KMS-11 (cell line): ENCODE measurements around the gene AASDHPPT.

Experiments
- H2AFZ ChIP-seq: fragments of 200-600 bp; sonication (generic); 2 replicates; pipeline ENCODE4 v1.6.1; 2016; ENCODE audit warnings: antibody characterized with exemption, mixed run types, low read depth
- H3K27ac ChIP-seq: fragments of 200-600 bp; sonication (generic); 2 replicates; pipeline ENCODE4 v1.6.1; 2016; ENCODE audit warnings: mild to moderate bottlenecking, mixed run types
- H3K27me3 ChIP-seq: fragments of 200-600 bp; sonication (generic); 2 replicates; pipeline ENCODE4 v1.6.1; 2017; ENCODE audit warnings: mild to moderate bottlenecking, low read depth, mixed run types, moderate library complexity; ENCODE audit not compliant: insufficient read depth
- H3K36me3 ChIP-seq: fragments of 200-600 bp; sonication (generic); 2 replicates; pipeline ENCODE4 v1.6.1; 2017; ENCODE audit warnings: mild to moderate bottlenecking, mixed run types; ENCODE audit not compliant: insufficient read depth
- H3K4me1 ChIP-seq: fragments of 200-600 bp; sonication (generic); 2 replicates; pipeline ENCODE4 v1.6.1; 2016; ENCODE audit warnings: mild to moderate bottlenecking, low read depth, mixed run types; ENCODE audit not compliant: poor library complexity, severe bottlenecking
- H3K4me2 ChIP-seq: fragments of 200-600 bp; sonication (generic); 2 replicates; pipeline ENCODE4 v1.7.0; 2016; ENCODE audit warnings: mild to moderate bottlenecking, mixed run types
- H3K4me3 ChIP-seq: fragments of 200-600 bp; sonication (generic); IDR thresholded peaks from 2 replicates; pipeline ENCODE4 v1.6.1; 2017; ENCODE audit warnings: low read depth, low read length, mixed read lengths; ENCODE audit not compliant: insufficient read depth
- H3K79me2 ChIP-seq: fragments of 200-600 bp; sonication (generic); 2 replicates; pipeline ENCODE4 v1.6.1; 2016; ENCODE audit warnings: low read depth, mixed run types; ENCODE audit not compliant: insufficient read depth
- H3K9ac ChIP-seq: fragments of 200-600 bp; sonication (generic); 2 replicates; pipeline ENCODE4 v1.6.1; 2016; ENCODE audit warnings: mild to moderate bottlenecking, mixed run types
- H4K20me1 ChIP-seq: fragments of 200-600 bp; sonication (generic); 2 replicates; pipeline ENCODE4 v1.6.1; 2016; ENCODE audit warnings: mild to moderate bottlenecking, mixed run types; ENCODE audit not compliant: insufficient read depth
- TF ChIP-seq, protein P1 (sequence below): fragments of 200-600 bp; sonication (generic); conservative IDR thresholded peaks from 2 replicates; pipeline ENCODE4 v1.6.1; 2017; ENCODE audit warnings: low read depth, mild to moderate bottlenecking, antibody characterized with exemption, low read length, moderate library complexity, mixed read lengths

Gene AASDHPPT

DNA sequence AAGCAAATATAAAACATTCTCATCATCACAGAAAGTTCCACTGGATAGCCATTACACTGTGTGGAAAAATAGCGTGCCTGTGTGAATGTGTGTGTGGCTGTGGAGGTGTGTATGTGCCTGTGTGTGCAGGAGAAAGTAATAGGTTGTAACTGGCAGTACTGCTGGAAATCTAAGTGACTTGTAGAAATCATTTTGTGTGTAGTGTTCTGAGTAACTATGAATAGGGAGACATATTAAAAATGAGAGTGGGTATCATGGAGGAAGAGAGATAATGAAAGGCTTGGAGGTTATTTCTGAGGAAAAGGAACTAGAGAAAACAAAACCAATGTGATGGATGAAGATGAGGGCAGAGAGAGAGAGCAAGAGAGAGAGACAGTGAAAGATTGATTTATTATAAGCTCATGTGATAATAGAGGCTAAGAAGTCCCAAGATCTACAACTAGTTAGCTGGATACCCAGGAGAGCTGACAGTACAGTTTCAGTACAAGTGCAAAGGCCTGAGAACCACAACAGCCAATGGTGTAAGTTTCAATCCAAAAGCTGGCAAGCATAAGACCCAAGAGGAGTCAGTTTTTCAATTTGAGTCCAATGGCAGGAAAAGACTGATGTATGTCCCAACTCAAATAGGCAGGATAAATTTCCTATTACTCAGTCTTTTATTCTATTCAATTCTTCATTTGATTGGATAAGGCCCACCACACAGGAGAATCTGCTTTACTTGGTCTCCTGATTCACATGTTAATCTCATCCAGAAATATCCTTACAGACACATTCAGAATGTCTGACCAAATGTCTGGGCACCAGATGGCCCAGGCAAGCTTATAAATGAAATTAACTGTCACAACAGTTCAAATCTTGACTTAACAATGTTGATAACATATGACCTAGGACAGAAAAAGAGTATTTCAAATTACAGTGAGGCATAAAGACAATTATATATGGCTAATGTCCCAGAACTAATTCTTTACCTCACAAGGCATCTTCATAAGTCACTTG, 15.2 kb upstream of the AASDHPPT start:
- Histone ChIP-seq H4K20me1 (no peaks in the 10 kb centered on the region), H3K36me3 (no peaks in the 10 kb centered on the region), H3K4me3 (no peak overlapping the region), H3K4me2 (peak overlapping the region; percentile 21), H2AFZ (no peak overlapping the region), H3K4me1 (peaks cover 27% of the 10 kb centered on the region), H3K79me2 (no peaks in the 10 kb centered on the region), H3K9ac (no peak overlapping the region), H3K27ac (peak overlapping the region; percentile 32; the same call in 1 of the 2 replicates), H3K27me3 (no peaks in the 10 kb centered on the region)
- TF ChIP-seq, protein P1, sequence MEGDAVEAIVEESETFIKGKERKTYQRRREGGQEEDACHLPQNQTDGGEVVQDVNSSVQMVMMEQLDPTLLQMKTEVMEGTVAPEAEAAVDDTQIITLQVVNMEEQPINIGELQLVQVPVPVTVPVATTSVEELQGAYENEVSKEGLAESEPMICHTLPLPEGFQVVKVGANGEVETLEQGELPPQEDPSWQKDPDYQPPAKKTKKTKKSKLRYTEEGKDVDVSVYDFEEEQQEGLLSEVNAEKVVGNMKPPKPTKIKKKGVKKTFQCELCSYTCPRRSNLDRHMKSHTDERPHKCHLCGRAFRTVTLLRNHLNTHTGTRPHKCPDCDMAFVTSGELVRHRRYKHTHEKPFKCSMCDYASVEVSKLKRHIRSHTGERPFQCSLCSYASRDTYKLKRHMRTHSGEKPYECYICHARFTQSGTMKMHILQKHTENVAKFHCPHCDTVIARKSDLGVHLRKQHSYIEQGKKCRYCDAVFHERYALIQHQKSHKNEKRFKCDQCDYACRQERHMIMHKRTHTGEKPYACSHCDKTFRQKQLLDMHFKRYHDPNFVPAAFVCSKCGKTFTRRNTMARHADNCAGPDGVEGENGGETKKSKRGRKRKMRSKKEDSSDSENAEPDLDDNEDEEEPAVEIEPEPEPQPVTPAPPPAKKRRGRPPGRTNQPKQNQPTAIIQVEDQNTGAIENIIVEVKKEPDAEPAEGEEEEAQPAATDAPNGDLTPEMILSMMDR = no peak

DNA sequence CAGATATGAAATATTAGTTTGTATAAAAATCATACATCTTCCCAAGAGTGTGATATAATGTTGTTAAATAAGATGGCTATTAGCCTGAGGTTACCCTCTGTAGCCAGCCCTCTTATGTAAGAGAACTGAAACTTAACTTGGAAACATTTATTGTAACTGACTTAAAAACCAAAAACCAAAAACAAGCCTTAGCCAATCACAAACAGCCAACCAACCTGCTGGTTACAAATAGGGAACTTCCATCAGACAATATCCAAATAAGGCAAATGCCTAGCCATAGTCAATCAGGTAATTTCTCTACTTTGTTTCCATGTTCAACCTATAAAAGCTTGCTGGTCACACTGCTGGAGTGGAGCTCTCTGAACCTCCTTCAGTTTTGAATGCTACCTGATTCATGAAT, 14.5 kb upstream of the AASDHPPT start:
- Histone ChIP-seq H3K36me3 (no peaks in the 10 kb centered on the region), H3K4me2 (peak overlapping the region; percentile 17; the same call in 1 of the 2 replicates), H3K4me3 (no peak overlapping the region), H3K79me2 (no peaks in the 10 kb centered on the region), H2AFZ (no peak overlapping the region), H3K27me3 (no peaks in the 10 kb centered on the region), H4K20me1 (no peaks in the 10 kb centered on the region), H3K4me1 (peaks cover 27% of the 10 kb centered on the region), H3K27ac (no peak overlapping the region), H3K9ac (no peak overlapping the region)
- TF ChIP-seq, protein P1 = no peak

DNA sequence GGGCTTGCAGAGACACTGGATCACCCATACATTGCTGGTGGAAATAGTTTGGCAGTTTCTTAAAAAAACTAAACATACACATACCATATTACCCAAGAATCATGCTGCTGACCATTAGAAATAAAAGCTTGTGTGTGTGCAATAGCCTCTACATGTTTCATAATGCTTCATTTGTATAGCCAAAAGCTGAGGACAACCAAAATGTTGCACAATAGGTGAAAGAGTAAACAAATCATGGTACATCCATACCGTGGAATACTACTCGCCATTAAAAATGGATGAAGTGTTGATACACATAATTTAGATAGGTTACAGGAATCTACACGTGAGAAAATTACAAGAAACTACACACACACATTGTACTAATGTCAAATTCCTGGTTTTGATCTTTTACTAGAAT, 6.9 kb upstream of the AASDHPPT start:
- H3K79me2 ChIP-seq = no peaks in the 10 kb centered on the region
- no peak overlapping the region for H3K4me3 ChIP-seq
- H2AFZ ChIP-seq = no peak overlapping the region
- H3K4me2 ChIP-seq = no peak overlapping the region
- H3K27ac ChIP-seq = no peak overlapping the region
- H3K27me3 ChIP-seq = no peaks in the 10 kb centered on the region
- no peak overlapping the region for H3K9ac ChIP-seq
- TF ChIP-seq, protein P1 = no peak
- H4K20me1 ChIP-seq = no peaks in the 10 kb centered on the region
- H3K36me3 ChIP-seq = no peaks in the 10 kb centered on the region
- no peaks in the 10 kb centered on the region for H3K4me1 ChIP-seq

DNA sequence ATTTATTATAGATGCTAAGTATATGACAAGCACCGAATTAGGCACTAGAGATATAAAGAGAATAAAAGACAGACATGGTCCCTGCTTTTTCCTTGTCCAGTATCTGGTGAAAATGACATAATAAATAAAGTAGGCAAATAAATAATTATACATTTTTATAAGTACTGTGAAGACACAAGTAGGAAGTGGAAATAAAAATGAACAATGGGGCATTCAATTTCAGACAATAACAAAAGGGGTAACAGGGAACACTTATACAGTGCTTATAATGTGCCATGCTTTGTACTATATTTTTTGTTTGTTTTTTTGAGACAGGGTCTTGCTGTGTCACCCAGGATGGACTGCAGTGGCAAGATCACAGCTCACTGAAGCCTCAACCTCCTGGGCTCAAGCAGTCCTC, 4.7 kb upstream of the AASDHPPT start:
- Histone ChIP-seq H3K27me3 (no peaks in the 10 kb centered on the region), H3K79me2 (peaks cover 3% of the 10 kb centered on the region; the same call in 1 of the 2 replicates), H4K20me1 (no peaks in the 10 kb centered on the region), H3K4me1 (no peaks in the 10 kb centered on the region), H3K27ac (no peak overlapping the region), H3K4me2 (no peak overlapping the region), H3K4me3 (no peak overlapping the region), H3K9ac (no peak overlapping the region), H3K36me3 (no peaks in the 10 kb centered on the region), H2AFZ (no peak overlapping the region)
- TF ChIP-seq, protein P1 = no peak
